ENCODE results near the gene NDST4.

The NDST4 gene

DNA sequence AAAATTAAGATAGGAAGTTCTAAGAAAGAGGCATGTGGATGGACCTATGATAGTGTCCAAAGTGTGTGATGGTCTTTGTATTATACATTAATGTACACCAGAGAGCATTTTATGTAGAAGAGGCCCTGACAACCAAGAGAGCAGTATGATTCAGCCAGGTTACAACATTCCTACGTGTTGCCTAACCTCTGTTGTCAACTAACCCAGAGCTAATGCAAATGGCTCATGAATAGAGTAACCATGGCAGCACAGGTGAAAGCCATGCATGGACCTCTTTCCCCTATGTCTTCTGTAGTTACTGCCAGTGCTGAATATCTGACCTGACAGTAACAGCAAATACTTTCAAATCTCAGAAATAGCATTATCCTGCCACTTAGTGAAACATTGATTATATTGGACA is 255.6 kb downstream of the NDST4 start:
- no peak for DNase-seq (ENCODE audit: low read depth, low spot score)
- Histone ChIP-seq H3K27me3 (ENCODE audit: insufficient read depth, insufficient read length) (no peaks in the 10 kb centered on the region), H3K4me1 (ENCODE audit: insufficient read depth, insufficient read length) (no peaks in the 10 kb centered on the region), H3K4me3 (ENCODE audit: insufficient read length, low read depth) (no peak overlapping the region), H3K36me3 (ENCODE audit: insufficient read depth, insufficient read length, low read length) (no peaks in the 10 kb centered on the region), H3K9ac (ENCODE audit: insufficient read length, low read depth) (no peak overlapping the region), H3K9me3 (ENCODE audit: insufficient read depth, low read length) (no peaks in the 10 kb centered on the region)
- no peak for TF ChIP-seq SUZ12 (IDR thresholded peaks at IDR 0.05; ENCODE audit: extremely low read depth, insufficient read depth, insufficient read length)
- no peak for TF ChIP-seq ZNF274 (IDR thresholded peaks at IDR 0.05; ENCODE audit: low read depth, low read length)
- no peak for TF ChIP-seq YY1 (IDR thresholded peaks at IDR 0.05; ENCODE audit: insufficient read depth, insufficient read length)

DNA sequence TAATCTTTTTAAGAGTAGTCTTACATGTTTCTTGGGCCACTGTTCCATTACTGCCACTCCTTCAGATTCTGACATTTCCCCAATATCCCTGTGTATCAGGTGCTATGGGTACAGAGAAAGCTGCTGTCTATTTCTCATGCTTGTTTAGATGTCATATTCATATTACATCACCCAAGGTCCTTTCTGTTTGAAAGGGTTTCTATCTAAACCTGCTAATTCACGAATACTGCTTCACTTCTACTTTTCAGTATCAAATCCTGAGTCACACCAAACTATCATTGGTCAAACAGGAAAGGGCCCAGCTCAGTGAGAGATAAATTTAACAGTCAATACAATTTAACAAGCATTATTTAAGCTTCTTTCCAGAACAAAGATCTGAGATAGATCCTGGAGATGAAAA is 273.4 kb downstream of the NDST4 start:
- no peak overlapping the region for H3K9ac ChIP-seq (ENCODE audit: insufficient read length, low read depth)
- DNase-seq (ENCODE audit: low read depth, low spot score), result no peak
- no peak for TF ChIP-seq SUZ12 (IDR thresholded peaks at IDR 0.05; ENCODE audit: extremely low read depth, insufficient read depth, insufficient read length)
- H3K36me3 ChIP-seq (ENCODE audit: insufficient read depth, insufficient read length, low read length), result no peaks in the 10 kb centered on the region
- H3K4me3 ChIP-seq (ENCODE audit: insufficient read length, low read depth), result no peak overlapping the region
- H3K4me1 ChIP-seq (ENCODE audit: insufficient read depth, insufficient read length), result no peaks in the 10 kb centered on the region
- no peaks in the 10 kb centered on the region for H3K9me3 ChIP-seq (ENCODE audit: insufficient read depth, low read length)
- H3K27me3 ChIP-seq (ENCODE audit: insufficient read depth, insufficient read length), result no peaks in the 10 kb centered on the region

- no peaks in the 10 kb centered on the region for H3K9me3 ChIP-seq (ENCODE audit: insufficient read depth, low read length)
- TF ChIP-seq ZNF274 (IDR thresholded peaks at IDR 0.05; ENCODE audit: low read depth, low read length) (no peak), SUZ12 (IDR thresholded peaks at IDR 0.05; ENCODE audit: extremely low read depth, insufficient read depth, insufficient read length) (no peak), YY1 (IDR thresholded peaks at IDR 0.05; ENCODE audit: insufficient read depth, insufficient read length) (no peak)
Observed at GRCh38 chr4:114830628-114831027, 282.8 kb downstream of the NDST4 start.

DNA sequence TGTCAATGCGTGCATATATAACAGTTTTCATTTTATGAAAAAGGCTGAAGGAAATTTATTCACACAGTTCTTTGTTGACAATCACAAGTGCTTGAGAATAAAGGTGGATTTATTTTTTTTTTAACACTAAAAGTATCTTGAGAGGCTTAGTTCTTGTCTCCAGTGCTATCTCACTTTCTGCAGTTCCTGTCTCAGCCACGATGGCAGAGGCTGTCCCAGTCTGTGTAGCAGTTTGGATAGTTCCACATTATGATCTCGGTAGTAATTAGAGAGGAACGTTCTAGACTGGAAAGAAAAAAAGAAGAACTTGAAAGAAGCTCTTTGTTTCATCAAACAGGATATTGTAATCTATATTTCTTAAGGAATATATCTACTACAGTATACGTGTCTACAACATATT is 285.8 kb downstream of the NDST4 start:
- Histone ChIP-seq H3K4me3 (ENCODE audit: insufficient read length, low read depth) (no peak overlapping the region), H3K36me3 (ENCODE audit: insufficient read depth, insufficient read length, low read length) (no peaks in the 10 kb centered on the region), H3K27me3 (ENCODE audit: insufficient read depth, insufficient read length) (no peaks in the 10 kb centered on the region), H3K4me1 (ENCODE audit: insufficient read depth, insufficient read length) (no peaks in the 10 kb centered on the region), H3K9ac (ENCODE audit: insufficient read length, low read depth) (no peak overlapping the region), H3K9me3 (ENCODE audit: insufficient read depth, low read length) (no peaks in the 10 kb centered on the region)
- TF ChIP-seq YY1 (IDR thresholded peaks at IDR 0.05; ENCODE audit: insufficient read depth, insufficient read length), result no peak
- no peak for TF ChIP-seq ZNF274 (IDR thresholded peaks at IDR 0.05; ENCODE audit: low read depth, low read length)
- no peak for TF ChIP-seq SUZ12 (IDR thresholded peaks at IDR 0.05; ENCODE audit: extremely low read depth, insufficient read depth, insufficient read length)
- DNase-seq (ENCODE audit: low read depth, low spot score), result no peak

More at GRCh38 chr4:114830628-114831027, 282.8 kb downstream of the NDST4 start:
- Histone ChIP-seq H3K9ac (ENCODE audit: insufficient read length, low read depth) (no peak overlapping the region), H3K4me3 (ENCODE audit: insufficient read length, low read depth) (no peak overlapping the region), H3K27me3 (ENCODE audit: insufficient read depth, insufficient read length) (no peaks in the 10 kb centered on the region), H3K36me3 (ENCODE audit: insufficient read depth, insufficient read length, low read length) (no peaks in the 10 kb centered on the region), H3K4me1 (ENCODE audit: insufficient read depth, insufficient read length) (no peaks in the 10 kb centered on the region)
- DNase-seq (ENCODE audit: low read depth, low spot score), result no peak

- Histone ChIP-seq H3K27me3 (ENCODE audit: insufficient read depth, insufficient read length) (no peaks in the 10 kb centered on the region), H3K9me3 (ENCODE audit: insufficient read depth, low read length) (no peaks in the 10 kb centered on the region), H3K36me3 (ENCODE audit: insufficient read depth, insufficient read length, low read length) (no peaks in the 10 kb centered on the region), H3K4me1 (ENCODE audit: insufficient read depth, insufficient read length) (no peaks in the 10 kb centered on the region), H3K9ac (ENCODE audit: insufficient read length, low read depth) (no peak overlapping the region), H3K4me3 (ENCODE audit: insufficient read length, low read depth) (no peak overlapping the region)
- TF ChIP-seq ZNF274 (IDR thresholded peaks at IDR 0.05; ENCODE audit: low read depth, low read length) (no peak), SUZ12 (IDR thresholded peaks at IDR 0.05; ENCODE audit: extremely low read depth, insufficient read depth, insufficient read length) (no peak), YY1 (IDR thresholded peaks at IDR 0.05; ENCODE audit: insufficient read depth, insufficient read length) (no peak)
- DNase-seq (ENCODE audit: low read depth, low spot score), result no peak
Observed at GRCh38 chr4:114815760-114816159, 297.7 kb downstream of the NDST4 start.

DNA sequence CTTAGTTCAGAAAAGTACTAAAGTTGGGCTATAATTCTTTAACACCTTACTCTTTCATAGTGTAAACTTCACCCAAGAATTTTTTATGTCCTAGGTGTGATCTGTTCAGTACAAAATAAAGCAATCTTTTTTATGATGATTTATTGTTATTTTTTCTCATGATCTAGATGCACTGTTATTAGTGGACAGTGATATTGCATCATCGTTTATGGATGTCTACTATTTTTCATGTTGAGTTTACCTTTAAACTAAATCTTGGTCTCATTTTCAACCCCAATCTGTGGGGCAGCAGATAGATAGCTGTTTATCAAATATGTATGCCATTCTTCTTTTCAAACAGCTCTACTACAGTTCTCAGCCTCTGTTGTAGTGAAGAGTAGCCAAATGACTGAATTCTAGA is 299.5 kb downstream of the NDST4 start:
- no peaks in the 10 kb centered on the region for H3K27me3 ChIP-seq (ENCODE audit: insufficient read depth, insufficient read length)
- no peak overlapping the region for H3K9ac ChIP-seq (ENCODE audit: insufficient read length, low read depth)
- TF ChIP-seq YY1 (IDR thresholded peaks at IDR 0.05; ENCODE audit: insufficient read depth, insufficient read length), result no peak
- TF ChIP-seq SUZ12 (IDR thresholded peaks at IDR 0.05; ENCODE audit: extremely low read depth, insufficient read depth, insufficient read length), result no peak
- TF ChIP-seq ZNF274 (IDR thresholded peaks at IDR 0.05; ENCODE audit: low read depth, low read length), result no peak
- H3K4me3 ChIP-seq (ENCODE audit: insufficient read length, low read depth), result no peak overlapping the region
- DNase-seq (ENCODE audit: low read depth, low spot score), result no peak
- no peaks in the 10 kb centered on the region for H3K9me3 ChIP-seq (ENCODE audit: insufficient read depth, low read length)
- no peaks in the 10 kb centered on the region for H3K36me3 ChIP-seq (ENCODE audit: insufficient read depth, insufficient read length, low read length)
- H3K4me1 ChIP-seq (ENCODE audit: insufficient read depth, insufficient read length), result no peaks in the 10 kb centered on the region

GRCh38 chr4:114811564-114812301 is 301.7 kb downstream of the NDST4 start:
- Histone ChIP-seq H3K27me3 (ENCODE audit: insufficient read depth, insufficient read length) (no peaks in the 10 kb centered on the region), H3K9ac (ENCODE audit: insufficient read length, low read depth) (no peak overlapping the region), H3K9me3 (ENCODE audit: insufficient read depth, low read length) (no peaks in the 10 kb centered on the region), H3K4me1 (ENCODE audit: insufficient read depth, insufficient read length) (no peaks in the 10 kb centered on the region), H3K4me3 (ENCODE audit: insufficient read length, low read depth) (no peak overlapping the region), H3K36me3 (ENCODE audit: insufficient read depth, insufficient read length, low read length) (no peaks in the 10 kb centered on the region)
- TF ChIP-seq ZNF274 (IDR thresholded peaks at IDR 0.05; ENCODE audit: low read depth, low read length), result no peak
- no peak for TF ChIP-seq YY1 (IDR thresholded peaks at IDR 0.05; ENCODE audit: insufficient read depth, insufficient read length)
- no peak for TF ChIP-seq SUZ12 (IDR thresholded peaks at IDR 0.05; ENCODE audit: extremely low read depth, insufficient read depth, insufficient read length)
- DNase-seq (ENCODE audit: low read depth, low spot score), result no peak
